OCI-LY3 (cell line): ENCODE results near the gene MAB21L4.

Experiments
- EZH2phosphoT487 ChIP-seq: fragments of 200-600 bp; shearing (Covaris generic); IDR thresholded peaks from 2 replicates; pipeline ENCODE4 v1.6.1; 2018; ENCODE audit warnings: antibody characterized with exemption, mixed run types, low read depth
- TF ChIP-seq, protein P1 (sequence below): fragments of 200-600, 300-600 bp; sonication (generic); IDR thresholded peaks from 2 replicates; pipeline ENCODE4 v1.5.1; 2014; ENCODE audit warnings: antibody characterized with exemption, low read length, low read depth

- TF ChIP-seq, protein P1, sequence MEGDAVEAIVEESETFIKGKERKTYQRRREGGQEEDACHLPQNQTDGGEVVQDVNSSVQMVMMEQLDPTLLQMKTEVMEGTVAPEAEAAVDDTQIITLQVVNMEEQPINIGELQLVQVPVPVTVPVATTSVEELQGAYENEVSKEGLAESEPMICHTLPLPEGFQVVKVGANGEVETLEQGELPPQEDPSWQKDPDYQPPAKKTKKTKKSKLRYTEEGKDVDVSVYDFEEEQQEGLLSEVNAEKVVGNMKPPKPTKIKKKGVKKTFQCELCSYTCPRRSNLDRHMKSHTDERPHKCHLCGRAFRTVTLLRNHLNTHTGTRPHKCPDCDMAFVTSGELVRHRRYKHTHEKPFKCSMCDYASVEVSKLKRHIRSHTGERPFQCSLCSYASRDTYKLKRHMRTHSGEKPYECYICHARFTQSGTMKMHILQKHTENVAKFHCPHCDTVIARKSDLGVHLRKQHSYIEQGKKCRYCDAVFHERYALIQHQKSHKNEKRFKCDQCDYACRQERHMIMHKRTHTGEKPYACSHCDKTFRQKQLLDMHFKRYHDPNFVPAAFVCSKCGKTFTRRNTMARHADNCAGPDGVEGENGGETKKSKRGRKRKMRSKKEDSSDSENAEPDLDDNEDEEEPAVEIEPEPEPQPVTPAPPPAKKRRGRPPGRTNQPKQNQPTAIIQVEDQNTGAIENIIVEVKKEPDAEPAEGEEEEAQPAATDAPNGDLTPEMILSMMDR: no peak
- no peak for TF ChIP-seq EZH2phosphoT487
These were observed 27.5 kb downstream of the MAB21L4 start, which contains the start of gene AGXT for GRCh38 chr2:240868286-240869108.
